GM21360 (cell line): ENCODE data around the gene ARAF.

ENCODE experiments used
- ATAC-seq: cut with Tn5 transposase; IDR thresholded peaks from one replicate; pipeline ENCODE4 v1.9.1; 2021; ENCODE audit warnings: mild to moderate bottlenecking, moderate library complexity; ENCODE audit not compliant: unreplicated experiment

The ARAF gene

DNA sequence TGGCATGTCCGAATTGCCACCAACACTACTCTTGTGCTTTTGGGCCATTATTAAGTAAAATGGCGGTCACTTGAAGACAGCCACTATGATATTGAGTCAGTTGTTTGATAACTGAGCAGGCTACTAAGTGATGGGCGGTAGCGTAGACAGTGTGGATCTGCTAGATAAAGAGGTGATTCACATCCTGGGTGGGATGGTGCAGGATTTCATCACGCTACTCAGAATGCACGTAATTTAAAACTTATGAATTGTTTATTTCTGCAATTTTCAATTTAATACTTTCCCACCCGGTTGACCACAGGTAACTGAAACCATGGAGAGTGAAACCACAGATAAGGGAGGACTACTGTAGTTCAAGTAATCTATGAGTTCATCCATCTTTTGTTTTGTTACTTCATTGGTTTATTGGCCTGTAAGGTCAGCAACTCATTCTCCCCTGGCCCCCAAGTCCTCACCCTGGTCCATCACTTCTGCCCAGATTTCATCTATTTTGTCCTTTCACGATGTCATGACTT lies 2.9 kb downstream of the ARAF start:
- ATAC-seq: no peak

DNA sequence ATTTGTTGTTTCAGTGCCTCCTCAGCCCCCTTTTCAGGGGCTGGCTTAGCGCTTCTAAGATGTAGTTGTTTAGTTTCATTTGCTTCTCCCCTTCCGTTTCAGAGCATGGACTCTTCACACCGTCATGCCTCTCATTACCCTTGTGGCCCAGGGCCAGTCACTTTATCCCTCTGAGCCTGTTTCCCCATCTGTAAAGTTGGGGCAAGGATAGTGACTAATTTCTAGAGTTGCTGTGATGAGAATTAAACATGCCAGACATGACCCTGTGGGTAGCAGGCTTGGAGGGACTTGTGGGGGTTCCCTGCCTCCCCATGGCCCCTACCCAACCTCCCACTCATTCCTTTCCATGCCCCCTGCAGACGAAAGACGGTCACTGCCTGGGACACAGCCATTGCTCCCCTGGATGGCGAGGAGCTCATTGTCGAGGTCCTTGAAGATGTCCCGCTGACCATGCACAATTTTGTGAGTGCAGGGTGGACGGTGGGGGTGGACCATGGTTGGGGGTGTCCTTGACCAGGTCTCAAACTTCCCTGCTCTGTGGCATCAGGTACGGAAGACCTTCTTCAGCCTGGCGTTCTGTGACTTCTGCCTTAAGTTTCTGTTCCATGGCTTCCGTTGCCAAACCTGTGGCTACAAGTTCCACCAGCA lies 3.6 kb downstream of the ARAF start:
- no peak for ATAC-seq

DNA sequence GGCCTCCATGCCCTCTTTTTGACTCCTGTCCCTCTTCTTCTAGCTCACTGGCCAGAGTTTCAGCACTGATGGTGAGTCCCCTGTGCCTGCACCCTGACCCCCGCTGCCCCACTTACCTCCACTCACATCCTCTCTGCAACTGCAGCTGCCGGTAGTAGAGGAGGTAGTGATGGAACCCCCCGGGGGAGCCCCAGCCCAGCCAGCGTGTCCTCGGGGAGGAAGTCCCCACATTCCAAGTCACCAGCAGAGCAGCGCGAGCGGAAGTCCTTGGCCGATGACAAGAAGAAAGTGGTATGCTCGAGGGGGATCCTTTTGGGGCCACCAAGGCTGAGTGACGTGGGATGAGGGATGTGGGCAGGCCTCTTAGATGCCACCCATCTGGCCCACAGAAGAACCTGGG lies 5.8 kb downstream of the ARAF start:
- no peak for ATAC-seq

GRCh38 chrX:47568656-47569295 lies 7.8 kb downstream of the ARAF start:
- ATAC-seq: no peak

GRCh38 chrX:47570794-47571193 lies 9.8 kb downstream of the ARAF start:
- no peak for ATAC-seq

GRCh38 chrX:47571215-47571614 lies 10.2 kb downstream of the ARAF start:
- ATAC-seq: no peak

- ATAC-seq: no peak
These were observed 10.9 kb downstream of the ARAF start for GRCh38 chrX:47571896-47572295.

- no peak for ATAC-seq
These were observed 11.9 kb downstream of the ARAF start for GRCh38 chrX:47572773-47573340.

GRCh38 chrX:47573341-47574075 lies 12.5 kb downstream of the ARAF start:
- no peak for ATAC-seq

DNA sequence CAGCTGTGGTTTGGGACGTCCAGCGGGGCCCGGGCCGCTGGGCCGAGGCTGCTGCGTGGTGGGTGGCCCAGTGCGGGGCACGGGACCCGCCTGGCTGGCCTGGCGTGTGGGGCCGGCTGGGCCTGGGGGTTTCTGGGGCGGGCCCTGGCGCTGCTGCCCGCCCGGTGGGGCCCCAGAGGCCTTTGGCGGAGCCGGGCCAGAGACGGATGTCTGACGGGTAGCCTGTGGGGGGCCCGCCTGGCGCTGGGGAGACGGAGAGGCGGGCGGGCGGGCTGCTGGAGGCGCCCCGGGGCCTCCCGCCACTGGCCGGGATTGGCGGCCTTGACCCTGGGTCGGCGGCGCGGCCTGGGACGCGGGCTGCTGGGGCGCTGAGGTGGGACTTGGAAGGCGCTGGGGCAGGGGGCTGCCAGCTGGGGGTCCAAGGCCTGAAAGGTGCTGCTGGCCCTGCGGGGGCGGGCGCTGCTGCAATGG lies 13.1 kb downstream of the ARAF start:
- no peak for ATAC-seq

GRCh38 chrX:47574547-47575301 lies 13.7 kb downstream of the ARAF start:
- no peak for ATAC-seq

- ATAC-seq: no peak
These were observed 15.3 kb downstream of the ARAF start for GRCh38 chrX:47576021-47576898.

GRCh38 chrX:47577424-47577823 lies 16.4 kb downstream of the ARAF start:
- no peak for ATAC-seq

DNA sequence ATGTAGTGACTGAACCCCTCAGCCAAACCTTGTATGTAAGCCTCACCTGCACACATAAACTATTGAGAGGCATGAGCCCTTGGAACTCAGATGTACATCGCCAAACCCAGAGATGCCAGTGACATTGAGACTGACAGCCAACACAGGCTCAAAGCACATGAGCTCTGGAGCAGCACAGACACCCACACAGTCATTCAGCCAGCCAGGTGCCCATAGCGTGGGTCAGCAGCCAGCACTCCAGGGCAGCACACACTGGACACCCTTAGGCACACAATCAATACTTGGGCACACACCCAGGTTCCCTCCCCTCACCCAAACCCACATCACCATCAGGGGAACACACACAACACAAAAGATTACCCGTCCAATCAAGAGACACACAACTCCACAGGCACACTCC lies 16.9 kb downstream of the ARAF start:
- no peak for ATAC-seq

DNA sequence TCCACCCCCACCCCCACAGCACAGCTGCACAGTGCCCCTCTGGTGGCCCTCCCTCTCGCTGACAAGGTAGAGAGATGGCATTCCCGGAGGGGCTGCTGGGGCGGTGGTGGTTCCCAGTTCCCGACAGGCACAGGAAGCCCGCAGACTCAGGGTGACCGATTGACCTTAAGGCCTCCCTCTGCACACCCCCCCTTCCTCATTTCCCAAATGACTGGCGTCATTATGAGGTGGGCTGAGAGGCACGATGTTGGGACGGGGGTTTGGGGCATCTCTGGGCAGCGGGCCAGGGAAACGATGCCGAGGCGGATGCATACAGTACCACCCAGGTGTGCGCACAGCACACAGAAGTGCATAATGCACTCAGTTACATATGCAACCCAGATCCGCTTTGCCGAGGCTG lies 17.7 kb downstream of the ARAF start:
- no peak for ATAC-seq

- no peak for ATAC-seq
These were observed 18.5 kb downstream of the ARAF start for GRCh38 chrX:47579537-47579936.

DNA sequence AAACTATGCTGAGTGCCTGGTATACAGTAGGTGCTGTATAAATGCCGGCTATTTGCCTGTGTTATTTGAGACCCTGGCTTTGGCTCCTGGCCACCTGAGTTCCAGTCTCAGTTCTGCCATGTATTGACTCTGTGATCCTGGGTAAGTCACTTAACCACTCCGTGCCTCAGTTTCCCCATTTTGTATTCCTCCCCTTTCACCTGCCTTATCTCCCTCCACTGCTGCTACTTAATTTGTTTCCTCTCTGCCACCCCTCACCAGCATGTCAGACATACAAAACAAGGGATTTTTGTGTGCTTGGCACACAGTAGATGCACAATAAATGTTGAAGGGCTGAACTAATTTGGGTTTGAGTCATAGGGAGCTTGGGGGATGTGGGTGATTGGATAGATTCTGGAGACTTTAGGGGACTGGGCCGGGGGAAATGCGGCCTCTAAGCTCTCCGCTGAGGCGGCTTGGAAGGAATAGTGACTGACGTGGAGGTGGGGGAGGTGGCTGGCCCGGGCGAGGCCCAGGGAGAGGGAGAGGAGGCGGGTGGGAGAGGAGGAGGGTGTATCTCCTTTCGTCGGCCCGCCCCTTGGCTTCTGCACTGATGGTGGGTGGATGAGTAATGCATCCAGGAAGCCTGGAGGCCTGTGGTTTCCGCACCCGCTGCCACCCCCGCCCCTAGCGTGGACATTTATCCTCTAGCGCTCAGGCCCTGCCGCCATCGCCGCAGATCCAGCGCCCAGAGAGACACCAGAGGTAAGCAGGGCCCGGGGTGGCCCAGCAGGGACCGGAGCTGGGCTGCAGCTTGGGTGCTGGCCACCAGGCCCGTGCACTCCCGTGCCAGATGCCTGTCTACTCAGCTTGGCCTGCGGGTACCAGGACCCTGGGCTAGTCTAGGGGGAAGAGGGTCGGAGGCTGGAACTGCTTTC lies 21.0 kb downstream of the ARAF start, which contains the start of gene TIMP1:
TSS of gene TIMP1 (plus strand) at position 706 of the 917 bp plus-strand sequence. CDS start 980 bp downstream, outside the sequence.
- ATAC-seq: peak; percentile 80

DNA sequence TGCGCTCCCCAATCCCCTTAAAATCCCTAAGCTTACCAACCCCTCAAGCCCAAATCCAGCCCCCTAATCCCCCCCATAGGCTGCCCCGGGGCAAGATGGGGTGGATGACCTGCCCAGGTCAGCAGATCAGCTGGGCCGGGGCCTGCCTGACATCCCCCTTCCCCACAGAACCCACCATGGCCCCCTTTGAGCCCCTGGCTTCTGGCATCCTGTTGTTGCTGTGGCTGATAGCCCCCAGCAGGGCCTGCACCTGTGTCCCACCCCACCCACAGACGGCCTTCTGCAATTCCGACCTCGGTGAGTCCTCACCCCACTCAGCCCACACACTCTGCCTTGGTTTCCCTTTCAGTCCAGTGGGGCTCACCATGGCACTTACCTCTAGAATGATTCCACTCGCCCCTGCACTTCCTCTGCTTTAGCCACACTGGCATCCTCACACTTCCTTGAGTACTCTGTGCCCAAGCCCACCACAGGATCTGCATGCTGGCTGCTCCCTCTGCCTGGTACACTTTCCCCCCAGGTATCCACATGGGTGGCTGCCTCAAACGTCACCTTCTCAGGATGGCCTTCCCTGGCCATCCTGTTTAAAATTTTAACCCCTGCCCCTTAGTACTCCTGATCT lies 22.3 kb downstream of the ARAF start:
- ATAC-seq: no peak
